ENCODE results near the gene MAP4K4.

The MAP4K4 gene

DNA sequence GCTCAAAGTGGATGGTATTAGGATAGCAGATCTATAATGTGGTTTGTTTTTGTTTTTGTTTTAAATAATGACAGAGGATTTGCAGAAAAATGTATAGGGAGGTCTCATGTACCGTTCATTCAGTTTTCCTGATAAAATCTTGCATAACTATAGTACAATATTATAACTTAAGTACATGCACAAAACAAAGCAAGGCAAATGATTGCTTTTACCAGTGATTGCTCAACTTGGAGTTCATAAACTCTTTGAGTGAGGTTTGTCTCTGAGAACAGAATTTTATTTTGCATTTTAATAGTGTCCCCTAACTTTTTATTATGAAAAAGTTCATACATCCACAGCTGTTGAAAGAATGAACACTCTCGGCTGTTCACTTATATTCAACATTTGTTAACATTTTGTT lies 96.6 kb downstream of the MAP4K4 start:
- no peak for DNase-seq

- DNase-seq: no peak
Measured at GRCh38 chr2:101795033-101795432, 97.5 kb downstream of the MAP4K4 start.

DNA sequence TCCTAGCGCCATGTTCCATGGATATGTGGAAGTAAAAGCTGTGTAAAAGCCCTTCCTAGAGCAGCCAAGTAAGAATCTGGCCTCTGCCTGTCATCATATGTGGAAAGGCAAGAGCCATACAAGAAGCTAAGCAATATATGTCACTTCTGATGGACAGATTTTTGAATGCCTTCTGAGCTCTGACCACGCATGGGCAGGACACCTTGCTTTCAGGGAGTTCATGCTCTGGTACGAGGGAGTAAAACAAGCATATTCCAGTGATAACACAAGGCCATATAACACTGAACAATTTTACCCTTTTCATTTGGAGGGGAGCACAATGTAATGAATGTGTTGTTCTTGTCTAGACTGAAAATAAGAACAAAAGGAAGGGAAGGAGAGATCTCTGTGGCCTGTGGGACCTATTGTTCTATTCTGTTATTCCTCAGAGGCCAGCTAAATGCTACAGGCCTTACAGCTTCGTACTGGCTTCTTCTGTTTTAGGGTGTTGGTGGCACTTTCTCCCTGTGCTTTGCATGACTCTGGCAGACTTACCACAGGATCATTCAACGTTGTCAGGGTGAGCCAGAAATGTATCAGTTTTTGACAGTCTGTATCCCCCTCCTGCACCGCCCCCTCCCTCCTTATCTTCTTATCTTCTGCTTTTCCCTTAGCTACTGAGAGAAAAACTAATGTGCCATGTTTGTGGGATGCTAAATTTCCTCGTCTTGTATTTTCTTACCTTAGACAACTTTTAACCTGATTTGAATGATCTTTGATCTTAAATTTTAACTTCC lies 99.5 kb downstream of the MAP4K4 start:
- no peak for DNase-seq

- no peak for DNase-seq
Measured at GRCh38 chr2:101801496-101801895, 104.0 kb downstream of the MAP4K4 start.

DNA sequence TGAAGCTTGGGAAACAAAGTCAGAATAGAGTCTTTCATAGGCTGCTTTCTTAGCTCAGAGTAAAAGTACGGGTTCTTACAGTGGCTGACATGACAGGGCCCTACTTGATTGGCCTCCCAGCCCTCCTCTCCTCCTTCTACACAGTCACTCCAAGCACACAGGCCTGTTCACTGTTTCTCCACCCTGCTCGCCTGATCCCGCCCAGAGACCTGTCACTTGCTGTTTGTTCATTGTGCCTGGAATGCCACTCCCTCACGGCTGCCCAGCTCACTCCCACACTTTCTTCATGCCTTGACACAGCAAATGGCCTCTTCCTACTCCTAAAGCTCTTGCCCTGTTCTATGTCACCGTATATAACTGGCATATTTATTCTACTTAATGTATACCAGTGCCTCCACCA lies 104.8 kb downstream of the MAP4K4 start:
- no peak for DNase-seq

GRCh38 chr2:101803128-101803527 lies 105.6 kb downstream of the MAP4K4 start:
- no peak for DNase-seq

- DNase-seq: no peak
Measured at GRCh38 chr2:101803945-101804696, 106.6 kb downstream of the MAP4K4 start.

GRCh38 chr2:101805152-101806088 lies 107.9 kb downstream of the MAP4K4 start:
- DNase-seq: no peak

- peak; percentile 18 for DNase-seq
Measured at GRCh38 chr2:101806123-101806522, 108.6 kb downstream of the MAP4K4 start.

DNA sequence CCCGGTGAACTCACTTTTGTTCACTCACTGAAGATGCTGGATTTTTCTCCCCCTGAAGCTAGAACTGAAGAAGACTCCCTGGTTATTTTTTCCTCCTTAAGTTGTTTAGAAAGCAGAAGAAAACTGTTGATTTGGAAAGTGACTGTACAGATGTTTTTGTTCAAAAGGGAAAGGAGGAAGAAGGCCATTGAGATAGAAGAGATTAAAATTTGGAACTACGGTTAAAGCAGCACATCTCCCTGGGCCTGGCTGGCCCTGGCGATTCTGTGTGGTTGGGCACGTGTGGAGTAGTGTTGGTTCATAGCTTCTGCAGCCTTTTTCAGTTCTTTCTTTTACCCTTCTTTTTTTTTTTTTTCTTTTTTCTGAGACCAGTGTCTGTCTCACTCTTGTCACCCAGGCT lies 109.2 kb downstream of the MAP4K4 start:
- no peak for DNase-seq

DNA sequence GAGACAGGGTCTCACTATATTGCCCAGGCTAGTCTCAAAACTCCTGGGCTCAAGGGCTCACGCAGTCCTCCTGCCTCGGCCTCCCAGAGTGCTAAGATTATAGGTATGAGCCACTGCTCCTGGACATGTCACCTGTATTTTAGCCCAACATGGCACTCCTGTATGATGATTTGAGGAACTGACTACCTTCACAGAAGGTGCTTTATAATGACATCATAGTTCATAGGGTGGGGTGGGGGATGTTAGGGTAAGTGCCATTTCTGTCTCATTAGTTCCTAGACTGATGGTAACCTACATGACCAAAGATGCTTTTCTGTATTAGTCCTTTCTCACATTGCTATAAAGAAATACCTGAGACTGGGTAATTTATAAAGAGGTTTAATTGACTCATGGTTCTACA lies 109.7 kb downstream of the MAP4K4 start:
- DNase-seq: no peak

DNA sequence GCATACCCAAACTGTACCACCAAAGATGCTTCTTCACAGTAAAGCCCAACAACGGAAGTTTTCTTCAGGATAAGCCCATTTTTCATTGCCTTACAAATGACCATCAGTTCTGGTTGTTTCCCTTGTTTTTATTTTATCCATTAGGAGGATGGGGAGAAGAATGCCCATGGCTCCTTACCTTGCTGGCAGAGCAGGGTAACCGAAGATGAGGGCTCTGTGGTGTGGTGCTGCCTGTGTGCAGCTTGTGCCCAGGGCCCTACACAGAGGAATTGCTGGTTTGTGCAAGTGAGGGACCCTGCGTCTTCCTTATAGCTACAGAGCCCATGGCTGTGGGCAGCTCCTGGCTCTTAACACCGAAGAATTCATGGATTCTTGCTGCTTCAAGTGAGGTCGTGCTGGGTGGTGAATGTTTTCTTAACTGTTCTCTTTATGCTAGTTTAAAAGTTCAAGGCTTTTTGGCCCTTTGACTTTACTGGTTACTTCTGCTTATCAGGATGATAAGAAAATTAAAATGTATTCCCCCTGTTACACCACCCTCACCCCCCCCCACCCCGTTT lies 110.6 kb downstream of the MAP4K4 start:
- no peak for DNase-seq

GRCh38 chr2:101809698-101810097 lies 112.2 kb downstream of the MAP4K4 start:
- no peak for DNase-seq

- DNase-seq: no peak
Measured at GRCh38 chr2:101811226-101812015, 113.9 kb downstream of the MAP4K4 start.

DNA sequence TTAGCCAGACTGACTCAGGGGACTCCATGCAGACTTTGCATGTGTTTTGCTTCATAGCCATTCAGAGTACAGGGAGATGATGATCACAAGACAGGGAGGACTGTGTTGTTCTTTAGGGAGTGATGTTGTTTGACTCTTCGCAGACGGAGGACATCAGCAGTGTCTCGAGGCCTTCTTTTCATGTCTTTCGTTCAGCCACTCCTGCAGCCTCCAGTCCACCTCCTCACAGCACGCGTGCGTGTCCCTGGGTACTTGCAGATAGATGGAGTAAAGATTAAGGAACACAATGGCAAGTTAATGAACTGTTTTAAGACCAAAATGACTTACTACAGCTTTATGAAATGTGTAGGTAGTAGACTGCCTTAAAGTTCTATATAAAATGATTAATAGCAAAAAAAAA lies 114.7 kb downstream of the MAP4K4 start:
- DNase-seq: no peak

DNA sequence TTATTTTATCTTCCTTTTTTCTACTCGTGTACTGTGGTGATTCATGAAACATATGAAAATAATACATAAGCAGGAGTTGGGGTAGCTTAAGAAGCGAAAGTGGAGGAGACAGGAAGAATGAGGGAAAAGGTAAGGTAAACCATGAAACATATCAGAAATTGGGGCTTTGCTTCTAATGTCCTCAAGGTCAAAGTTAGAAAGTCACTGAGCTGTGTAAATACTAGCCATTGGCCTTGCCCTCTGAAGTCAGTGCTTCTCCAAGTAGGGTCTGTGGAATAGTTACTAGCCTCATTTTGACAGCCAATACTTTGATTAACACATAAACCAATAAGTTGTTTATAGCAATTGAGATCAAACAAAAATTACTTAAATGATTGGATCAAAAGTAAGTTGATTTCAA lies 117.2 kb downstream of the MAP4K4 start:
- DNase-seq: no peak

DNA sequence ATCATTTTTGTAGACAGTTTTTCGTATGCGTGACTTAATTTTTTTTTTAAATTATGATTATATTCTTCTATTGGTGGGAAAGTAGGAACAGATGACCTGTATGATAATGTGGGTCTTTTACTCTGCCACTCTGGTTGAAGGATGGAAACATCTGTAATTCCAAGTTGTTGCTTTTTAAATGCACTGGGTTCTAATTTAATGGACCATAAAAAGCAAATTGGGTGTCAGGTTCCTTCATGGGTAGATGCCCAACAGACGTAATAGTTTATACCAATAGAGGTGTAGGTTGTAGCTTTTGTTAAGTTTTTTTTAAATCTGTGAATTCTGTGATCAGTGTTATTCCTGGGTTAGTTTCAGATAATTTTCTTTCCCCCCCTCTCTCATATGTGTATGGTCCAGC lies 117.6 kb downstream of the MAP4K4 start:
- no peak for DNase-seq

DNA sequence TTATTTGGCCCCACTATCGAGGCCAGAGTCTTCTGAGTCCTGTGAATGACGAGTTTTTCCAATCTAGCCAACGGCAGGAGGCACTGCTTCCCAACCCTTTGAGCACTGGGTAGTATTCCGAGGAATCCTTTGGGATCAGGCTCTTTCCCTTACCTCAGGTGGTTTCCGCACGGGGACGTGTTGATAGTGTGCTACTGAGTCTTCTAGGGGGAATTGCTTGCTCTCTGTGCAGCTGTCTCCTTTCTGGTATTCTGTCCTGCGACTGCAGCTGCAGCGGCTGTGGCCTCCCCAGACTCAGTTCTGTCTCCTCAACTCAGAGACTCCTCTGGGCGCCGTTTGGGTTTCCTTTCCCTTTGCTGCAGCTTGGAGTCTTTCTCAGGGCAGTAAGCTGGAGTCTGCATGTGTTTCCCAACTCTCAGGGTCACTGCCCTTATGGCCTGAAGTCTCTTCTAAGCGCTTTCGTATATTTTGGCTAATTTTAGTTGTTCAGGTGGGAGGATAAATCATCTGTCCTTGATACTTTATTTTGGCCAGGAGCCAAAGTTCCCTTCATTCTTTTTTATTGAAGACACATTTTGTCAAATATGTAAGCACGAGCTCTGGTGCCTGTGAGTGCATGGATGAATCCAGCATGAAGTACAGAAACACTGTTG lies 118.4 kb downstream of the MAP4K4 start:
- no peak for DNase-seq

DNA sequence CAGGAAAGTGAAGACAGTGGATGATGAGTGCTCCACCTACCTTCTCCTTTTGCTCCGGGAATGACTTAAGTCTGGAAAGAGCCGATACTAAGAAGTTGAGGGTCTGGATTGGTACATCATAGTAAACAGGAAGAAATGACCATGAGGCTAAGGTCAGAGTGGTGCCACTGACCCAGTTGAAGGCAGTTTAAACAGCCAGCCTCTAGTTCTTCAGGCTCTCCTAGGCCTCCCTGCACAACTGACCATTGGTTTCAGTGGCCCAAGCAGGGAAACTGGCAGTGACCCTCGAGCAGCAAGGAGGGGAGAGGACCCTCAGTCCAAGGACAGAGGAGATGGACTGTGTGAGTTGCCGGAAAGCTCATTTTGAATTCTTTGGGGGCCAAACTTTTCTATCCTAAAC lies 119.1 kb downstream of the MAP4K4 start:
- DNase-seq: no peak

DNA sequence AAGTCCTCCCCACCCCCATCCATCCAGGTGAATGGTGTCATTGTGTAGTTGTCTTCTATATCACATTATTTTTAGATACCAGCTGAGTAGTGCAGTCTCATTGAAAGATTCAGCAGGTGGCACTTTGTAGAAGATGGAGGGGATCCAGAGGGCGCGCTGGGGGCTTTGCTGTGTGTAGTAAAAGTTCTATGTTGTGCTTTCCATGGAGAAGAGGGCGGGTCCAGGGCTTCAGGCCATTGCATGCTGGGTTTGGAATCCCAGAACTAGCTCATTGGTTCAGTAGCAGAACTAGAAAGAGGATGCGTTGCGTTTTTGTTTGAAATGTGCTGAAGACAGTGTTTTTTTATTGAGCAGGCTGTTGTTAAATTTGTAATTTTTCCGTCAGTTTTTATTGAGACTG lies 120.0 kb downstream of the MAP4K4 start:
- no peak for DNase-seq
